Middle frontal gyrus (tissue), 1 donor: ENCODE results near the gene TEAD4.

ENCODE experiments used
- DNase-seq: peaks from one replicate; pipeline ENCODE4 v3.0.0-alpha.2; 2015; ENCODE audit warnings: low spot score; ENCODE audit errors: extremely low spot score

The TEAD4 gene

GRCh38 chr12:3078086-3078820 is 119.1 kb downstream of the TEAD4 start:
- no peak for DNase-seq

- DNase-seq: no peak
Measured at GRCh38 chr12:3081091-3081490, 121.9 kb downstream of the TEAD4 start.

GRCh38 chr12:3081886-3082285 is 122.7 kb downstream of the TEAD4 start:
- no peak for DNase-seq

- DNase-seq: no peak
Measured at GRCh38 chr12:3083241-3083920, 124.2 kb downstream of the TEAD4 start.

- DNase-seq: no peak
Measured at GRCh38 chr12:3083921-3084347, 124.7 kb downstream of the TEAD4 start.

GRCh38 chr12:3084742-3085141 is 125.5 kb downstream of the TEAD4 start:
- no peak for DNase-seq

- no peak for DNase-seq
Measured at GRCh38 chr12:3085341-3086139, 126.3 kb downstream of the TEAD4 start.

GRCh38 chr12:3086211-3086610 is 127.0 kb downstream of the TEAD4 start:
- DNase-seq: no peak

GRCh38 chr12:3086729-3087323 is 127.6 kb downstream of the TEAD4 start:
- no peak for DNase-seq

- no peak for DNase-seq
Measured at GRCh38 chr12:3087758-3088650, 128.8 kb downstream of the TEAD4 start.

- no peak for DNase-seq
Measured at GRCh38 chr12:3089588-3089987, 130.4 kb downstream of the TEAD4 start.
